Measurements from ENCODE around the gene NR1I3. TPM values are rescaled to one million over a fixed set of nuclear protein-coding genes. Genes with fewer than 3 reads are reported as not detected.
"Not testable (repeated sequence)": the region's sequence is repeated elsewhere in the genome, so short reads cannot be mapped to it uniquely, and the experiment has no call there.

Gene NR1I3
- under 1 TPM in 1 of 2 donors, not detected in 1; 0.53 TPM for total RNA-seq
- long read RNA-seq: 0 reads

GRCh38 chr1:161238039-161238473, at the start of gene NR1I3:
Gene NR1I3, minus strand, starts transcription at chr1:161238203. Its CDS starts 1,638 bp downstream, at chr1:161236565.
- peak; percentile 30 for ATAC-seq
- intact Hi-C loops (cut with DNase I, micrococcal nuclease): no loop called here
- DNase-seq: no peak

GRCh38 chr1:161287482-161288054, 49.6 kb upstream of the NR1I3 start:
- no peak for DNase-seq
- peak; percentile 95 for ATAC-seq
- intact Hi-C loops (cut with DNase I, micrococcal nuclease): no loop called here

GRCh38 chr1:161285521-161285920, 47.5 kb upstream of the NR1I3 start:
- ATAC-seq (no peak), DNase-seq (no peak)
- intact Hi-C loops (cut with DNase I, micrococcal nuclease): no loop called here

- DNase-seq (no peak), ATAC-seq (no peak)
- intact Hi-C loops (cut with DNase I, micrococcal nuclease): no loop called here
Measured at GRCh38 chr1:161285113-161285512, 47.1 kb upstream of the NR1I3 start.

GRCh38 chr1:161282991-161283390, 45.0 kb upstream of the NR1I3 start:
- ATAC-seq: no peak
- intact Hi-C loops (cut with DNase I, micrococcal nuclease): no loop called here
- DNase-seq: no peak

- ATAC-seq (no peak), DNase-seq (no peak)
- intact Hi-C loops (cut with DNase I, micrococcal nuclease): no loop called here
Measured at GRCh38 chr1:161274874-161275273, 36.9 kb upstream of the NR1I3 start.

GRCh38 chr1:161273402-161273801, 35.4 kb upstream of the NR1I3 start:
- ATAC-seq: no peak
- intact Hi-C loops (cut with DNase I, micrococcal nuclease): no loop called here
- DNase-seq: no peak

GRCh38 chr1:161267321-161267720, 29.3 kb upstream of the NR1I3 start:
- ATAC-seq: no peak
- intact Hi-C loops (cut with DNase I, micrococcal nuclease): no loop called here
- no peak for DNase-seq

GRCh38 chr1:161266836-161267235, 28.8 kb upstream of the NR1I3 start:
- DNase-seq (no peak), ATAC-seq (no peak)
- intact Hi-C loops (cut with DNase I, micrococcal nuclease): no loop called here

GRCh38 chr1:161266202-161266601, 28.2 kb upstream of the NR1I3 start:
- intact Hi-C loops (cut with DNase I, micrococcal nuclease): no loop called here
- DNase-seq: no peak
- no peak for ATAC-seq

GRCh38 chr1:161265305-161265704, 27.3 kb upstream of the NR1I3 start:
- intact Hi-C loops (cut with DNase I, micrococcal nuclease): no loop called here
- ATAC-seq (no peak), DNase-seq (no peak)

- intact Hi-C loops (cut with DNase I, micrococcal nuclease): no loop called here
- DNase-seq (no peak), ATAC-seq (peak; percentile 38)
Measured at GRCh38 chr1:161261261-161262235, 23.5 kb upstream of the NR1I3 start.

- ATAC-seq (peak; percentile 57), DNase-seq (no peak)
- intact Hi-C loops (cut with DNase I, micrococcal nuclease): no loop called here
Measured at GRCh38 chr1:161260376-161261260, 22.6 kb upstream of the NR1I3 start.

- DNase-seq (no peak), ATAC-seq (no peak)
- intact Hi-C loops (cut with DNase I, micrococcal nuclease): no loop called here
Measured at GRCh38 chr1:161259765-161260164, 21.8 kb upstream of the NR1I3 start.

- intact Hi-C loops (cut with DNase I, micrococcal nuclease): no loop called here
- ATAC-seq (no peak), DNase-seq (no peak)
Measured at GRCh38 chr1:161259345-161259702, 21.3 kb upstream of the NR1I3 start.

- intact Hi-C loops (cut with DNase I, micrococcal nuclease): no loop called here
- peak; percentile 46 to 53 for DNase-seq
- peak; percentile 93 for ATAC-seq
Measured at GRCh38 chr1:161258439-161259344, 20.7 kb upstream of the NR1I3 start, which contains the start of gene PCP4L1. Gene PCP4L1, plus strand, starts transcription at chr1:161258745. Its CDS starts 230 bp downstream, at chr1:161258975.

- intact Hi-C loops (cut with DNase I, micrococcal nuclease); DNase-seq; ATAC-seq: not testable (repeated sequence)
Measured at GRCh38 chr1:161257109-161257508, 19.1 kb upstream of the NR1I3 start.

- intact Hi-C loops (cut with DNase I, micrococcal nuclease); DNase-seq; ATAC-seq: not testable (repeated sequence)
Measured at GRCh38 chr1:161255955-161256520, 18.0 kb upstream of the NR1I3 start.
